Body of pancreas (tissue), 4 donors: Measurements from ENCODE around the gene LIN7B.

Experiments
- POLR2A ChIP-seq, 3 donors: fragments of 450-650 bp; IDR thresholded peaks; one replicate each; pipeline ENCODE4 v1.6.1; 2016; ENCODE audit warnings: antibody characterized with exemption in 3 of 3, mild to moderate bottlenecking in 2 of 3
- TF ChIP-seq, protein P1 (sequence below), 7 experiments: fragments of 450-650 bp in 4 of 7; fragments of 200-600 bp in 3 of 7; sonication (generic) in 3 of 7; IDR thresholded peaks; one replicate each; pipeline ENCODE4 v1.5.1; 2016 to 2019; ENCODE audit warnings: antibody characterized with exemption in 7 of 7

DNA sequence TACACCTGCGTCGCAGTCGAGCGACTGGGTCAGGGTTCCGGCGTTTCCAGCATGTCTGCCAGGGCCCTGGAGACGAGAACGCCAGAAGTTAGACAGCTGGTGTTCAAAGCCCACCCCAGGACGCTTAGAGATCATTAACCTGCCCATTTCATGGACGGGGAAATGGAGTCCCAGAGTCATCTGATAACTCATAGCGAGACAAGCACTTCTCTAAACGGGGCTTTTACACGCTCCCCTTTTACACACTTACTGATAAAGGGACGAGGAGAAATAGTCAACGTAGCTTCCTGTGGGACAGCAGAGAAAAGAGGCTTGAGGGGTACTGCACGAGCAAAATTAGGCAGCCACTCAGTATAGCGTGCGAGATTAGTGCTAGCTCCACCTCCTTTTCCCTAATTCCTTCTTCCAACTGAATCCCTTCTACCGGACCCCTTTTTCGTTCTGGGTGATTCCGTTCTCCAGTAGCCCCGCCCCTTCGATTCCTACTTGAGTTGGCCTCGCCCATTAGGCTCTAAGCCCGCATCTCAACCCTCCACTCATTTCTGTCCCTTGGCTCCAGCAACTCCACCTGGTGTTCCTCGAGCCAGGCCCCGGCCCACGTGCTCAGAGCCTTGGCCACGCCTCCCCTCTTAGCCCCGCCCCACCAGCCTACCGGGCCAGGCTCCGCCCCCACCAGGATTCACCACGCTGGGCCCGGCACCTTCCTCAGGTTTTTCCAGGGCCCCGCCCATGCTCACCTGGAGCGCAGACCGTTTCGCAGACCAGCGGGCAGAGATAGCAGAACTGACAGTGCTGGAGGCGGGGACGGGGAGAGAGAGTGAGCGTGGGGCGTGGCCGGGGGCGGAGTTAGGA, 37.3 kb downstream of the LIN7B start:
- TF ChIP-seq POLR2A (IDR thresholded peaks at IDR 0.05) = peak in 1 of 3 donors; percentile 44
- TF ChIP-seq, protein P1, sequence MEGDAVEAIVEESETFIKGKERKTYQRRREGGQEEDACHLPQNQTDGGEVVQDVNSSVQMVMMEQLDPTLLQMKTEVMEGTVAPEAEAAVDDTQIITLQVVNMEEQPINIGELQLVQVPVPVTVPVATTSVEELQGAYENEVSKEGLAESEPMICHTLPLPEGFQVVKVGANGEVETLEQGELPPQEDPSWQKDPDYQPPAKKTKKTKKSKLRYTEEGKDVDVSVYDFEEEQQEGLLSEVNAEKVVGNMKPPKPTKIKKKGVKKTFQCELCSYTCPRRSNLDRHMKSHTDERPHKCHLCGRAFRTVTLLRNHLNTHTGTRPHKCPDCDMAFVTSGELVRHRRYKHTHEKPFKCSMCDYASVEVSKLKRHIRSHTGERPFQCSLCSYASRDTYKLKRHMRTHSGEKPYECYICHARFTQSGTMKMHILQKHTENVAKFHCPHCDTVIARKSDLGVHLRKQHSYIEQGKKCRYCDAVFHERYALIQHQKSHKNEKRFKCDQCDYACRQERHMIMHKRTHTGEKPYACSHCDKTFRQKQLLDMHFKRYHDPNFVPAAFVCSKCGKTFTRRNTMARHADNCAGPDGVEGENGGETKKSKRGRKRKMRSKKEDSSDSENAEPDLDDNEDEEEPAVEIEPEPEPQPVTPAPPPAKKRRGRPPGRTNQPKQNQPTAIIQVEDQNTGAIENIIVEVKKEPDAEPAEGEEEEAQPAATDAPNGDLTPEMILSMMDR (IDR thresholded peaks at IDR 0.05) = no peak
